H1 (cell line): ENCODE measurements around the gene STAT4. TPM values are rescaled to one million over a fixed set of nuclear protein-coding genes. Genes with fewer than 3 reads are reported as not detected.

Source experiments
- CTCF ChIA-PET: fragments of 300-600 bp; sonication (Branson Sonifier 250); formaldehyde crosslinking; loops from one replicate; lab custom pipeline; 2021; ENCODE audit not compliant: partially characterized antibody; lab: Charles Lee
- POLR2A ChIA-PET: fragments of 300-600 bp; sonication (Branson Sonifier 250); formaldehyde crosslinking; loops from one replicate; lab custom pipeline; 2021; ENCODE audit warnings: inconsistent platforms; ENCODE audit not compliant: partially characterized antibody; lab: Charles Lee
- DNase-seq, 2 experiments: peaks; one replicate each; pipeline versions ENCODE4 v3.0.0 to v3.0.0-alpha.2; 2010 to 2022; ENCODE audit warnings: low spot score in 2 of 2, low read depth in 1 of 2, mixed read lengths in 1 of 2
- FAIRE-seq: peaks from 2 replicates; lab custom pipeline; 2011; peaks lifted over from hg19 to GRCh38; lab: Jason Lieb, UNC
- H2AFZ ChIP-seq: 2 replicates; pipeline ENCODE4 v1.8.1; 2012; ENCODE audit warnings: low read length, inconsistent platforms
- H2AK5ac ChIP-seq: 2 replicates; pipeline ENCODE4 v1.6.1; 2013; ENCODE audit warnings: low read depth, low read length
- H2BK120ac ChIP-seq: replicated peaks from 2 replicates; pipeline ENCODE3; 2013; ENCODE audit warnings: low read depth, low read length, inconsistent platforms
- H2BK12ac ChIP-seq: 2 replicates; pipeline ENCODE4 v1.6.1; 2013; ENCODE audit warnings: low read depth, low read length
- H2BK15ac ChIP-seq: 2 replicates; pipeline ENCODE4 v1.6.1; 2013; ENCODE audit warnings: low read length
- H2BK20ac ChIP-seq: 2 replicates; pipeline ENCODE4 v1.6.1; 2013; ENCODE audit warnings: low read length
- H2BK5ac ChIP-seq: 2 replicates; pipeline ENCODE4 v1.6.1; 2013; ENCODE audit warnings: low read depth, low read length
- H3K14ac ChIP-seq: 2 replicates; pipeline ENCODE4 v1.6.1; 2013; ENCODE audit warnings: inconsistent platforms; ENCODE audit not compliant: insufficient read length
- H3K18ac ChIP-seq: 2 replicates; pipeline ENCODE4 v1.6.1; 2013; ENCODE audit warnings: low read length; ENCODE audit errors: extremely low read depth
- H3K23ac ChIP-seq: 2 replicates; pipeline ENCODE4 v1.6.1; 2013; ENCODE audit warnings: inconsistent platforms; ENCODE audit not compliant: insufficient read length
- H3K23me2 ChIP-seq: 2 replicates; pipeline ENCODE4 v1.6.1; 2013; ENCODE audit warnings: low read depth, low read length
- H3K27ac ChIP-seq: 2 replicates; pipeline ENCODE4 v1.6.1; 2011; ENCODE audit warnings: low read depth, low read length, inconsistent platforms
- H3K27me3 ChIP-seq, 4 experiments: replicated peaks in 1 of 4; 1 replicate in 1 of 4; 2 replicates in 3 of 4; pipeline versions ENCODE4 v1.6.1 to v1.8.1; 2011 to 2013; ENCODE audit warnings: low read length in 3 of 4, mild to moderate bottlenecking in 3 of 4, inconsistent platforms in 2 of 4, mixed read lengths in 2 of 4, moderate library complexity in 1 of 4; ENCODE audit not compliant: control insufficient read depth in 3 of 4, insufficient read depth in 3 of 4; ENCODE audit errors: extremely low read depth in 1 of 4
- H3K36me3 ChIP-seq, 4 experiments: 2 replicates each; pipeline versions ENCODE4 v1.6.1 to v1.8.1; 2011 to 2013; ENCODE audit warnings: mild to moderate bottlenecking in 4 of 4, low read length in 3 of 4, moderate library complexity in 2 of 4, control low read depth in 1 of 4, inconsistent platforms in 1 of 4; ENCODE audit not compliant: insufficient read depth in 4 of 4, control insufficient read depth in 2 of 4
- H3K4ac ChIP-seq: replicated peaks from 2 replicates; pipeline ENCODE3; 2013; ENCODE audit warnings: low read length, low read depth, mixed read lengths, inconsistent platforms; ENCODE audit not compliant: insufficient read length
- H3K4me1 ChIP-seq, 4 experiments: replicated peaks in 1 of 4; 1 replicate in 1 of 4; 2 replicates in 3 of 4; pipeline versions ENCODE4 v1.6.1 to v1.8.1; 2011 to 2013; ENCODE audit warnings: low read length in 3 of 4, inconsistent platforms in 2 of 4, mixed read lengths in 1 of 4; ENCODE audit not compliant: insufficient read depth in 4 of 4, control insufficient read depth in 3 of 4
- H3K4me2 ChIP-seq, 2 experiments: 2 replicates each; pipeline versions ENCODE4 v1.6.1 to v1.8.1; 2011 to 2013; ENCODE audit warnings: low read depth in 2 of 2, low read length in 2 of 2, control low read depth in 1 of 2, inconsistent platforms in 1 of 2, mild to moderate bottlenecking in 1 of 2; ENCODE audit not compliant: insufficient read depth in 1 of 2
- H3K4me3 ChIP-seq, 4 experiments: fragments of 200-600, 300-600 bp in 1 of 4; sonication (generic), shearing (Covaris generic), sonication (Bioruptor Twin) in 1 of 4; 2 replicates each; pipeline versions ENCODE4 v1.5.1 to v1.8.1; 2011 to 2016; ENCODE audit warnings: low read length in 4 of 4, low read depth in 3 of 4, control low read depth in 2 of 4, inconsistent platforms in 2 of 4, mild to moderate bottlenecking in 2 of 4, mixed read lengths in 1 of 4, moderate library complexity in 1 of 4; ENCODE audit not compliant: insufficient read depth in 2 of 4; ENCODE audit errors: extremely low read depth in 1 of 4
- H3K56ac ChIP-seq: replicated peaks from 2 replicates; pipeline ENCODE3; 2013; ENCODE audit warnings: low read depth, mild to moderate bottlenecking, mixed read lengths, low read length, inconsistent platforms; ENCODE audit not compliant: insufficient read length
- H3K79me1 ChIP-seq: 2 replicates; pipeline ENCODE4 v1.6.1; 2013; ENCODE audit warnings: low read depth, low read length, control low read depth
- H3K79me2 ChIP-seq, 2 experiments: 2 replicates each; pipeline versions ENCODE4 v1.6.1 to v1.8.1; 2012 to 2013; ENCODE audit warnings: low read length in 2 of 2, mild to moderate bottlenecking in 2 of 2, inconsistent platforms in 1 of 2; ENCODE audit not compliant: insufficient read depth in 2 of 2, control insufficient read depth in 1 of 2
- H3K9ac ChIP-seq, 4 experiments: replicated peaks in 1 of 4; 1 replicate in 1 of 4; 2 replicates in 3 of 4; pipeline versions ENCODE4 v1.6.1 to v1.8.1; 2011 to 2013; ENCODE audit warnings: low read depth in 3 of 4, low read length in 3 of 4, control low read depth in 2 of 4, mild to moderate bottlenecking in 2 of 4, moderate library complexity in 2 of 4, inconsistent platforms in 1 of 4; ENCODE audit errors: extremely low read depth in 1 of 4
- H3K9me3 ChIP-seq, 2 experiments: 2 replicates each; pipeline versions ENCODE4 v1.6.1 to v1.8.1; 2012 to 2013; ENCODE audit warnings: mild to moderate bottlenecking in 2 of 2, moderate library complexity in 2 of 2, control low read depth in 1 of 2, inconsistent platforms in 1 of 2, low read depth in 1 of 2, low read length in 1 of 2, mixed read lengths in 1 of 2; ENCODE audit not compliant: insufficient read depth in 2 of 2
- H4K20me1 ChIP-seq, 2 experiments: replicated peaks in 1 of 2; 2 replicates each; pipeline versions ENCODE3 to v1.8.1; 2011 to 2013; ENCODE audit warnings: inconsistent platforms in 2 of 2, low read length in 2 of 2, mild to moderate bottlenecking in 1 of 2; ENCODE audit not compliant: insufficient read depth in 2 of 2, control insufficient read depth in 1 of 2
- H4K5ac ChIP-seq: 2 replicates; pipeline ENCODE4 v1.6.1; 2013; ENCODE audit warnings: low read length, low read depth, mixed read lengths, inconsistent platforms; ENCODE audit not compliant: insufficient read length
- H4K8ac ChIP-seq: 2 replicates; pipeline ENCODE4 v1.8.0; 2013; ENCODE audit warnings: mild to moderate bottlenecking, moderate library complexity, low read length, inconsistent platforms; ENCODE audit not compliant: insufficient read depth; ENCODE audit errors: extremely low read depth
- H4K91ac ChIP-seq: replicated peaks from 2 replicates; pipeline ENCODE3; 2013; ENCODE audit warnings: low read length, mixed read lengths, inconsistent platforms; ENCODE audit not compliant: insufficient read length
- BACH1 ChIP-seq: IDR thresholded peaks from 2 replicates; pipeline ENCODE4 v1.6.1; 2012; ENCODE audit warnings: low read length, improper control_type of control experiment
- GTF2F1 ChIP-seq: IDR thresholded peaks from 2 replicates; pipeline ENCODE4 v1.6.1; 2012; ENCODE audit warnings: low read depth, low read length, improper control_type of control experiment, borderline replicate concordance
- JUND ChIP-seq: IDR thresholded peaks from 2 replicates; pipeline ENCODE4 v1.6.1; 2011; ENCODE audit warnings: mild to moderate bottlenecking, improper control_type of control experiment, low read length
- POLR2A ChIP-seq, 2 experiments: IDR thresholded peaks; 1 replicate in 1 of 2; 2 replicates in 1 of 2; pipeline ENCODE4 v1.6.1; 2011; ENCODE audit warnings: low read depth in 2 of 2, low read length in 2 of 2, mild to moderate bottlenecking in 2 of 2; ENCODE audit errors: control extremely low read depth in 1 of 2
- RAD21 ChIP-seq, 2 experiments: IDR thresholded peaks in 1 of 2; conservative IDR thresholded peaks in 1 of 2; 2 replicates each; pipeline ENCODE4 v1.6.1; 2011; ENCODE audit warnings: low read depth in 2 of 2, low read length in 2 of 2, improper control_type of control experiment in 1 of 2, inconsistent platforms in 1 of 2, mild to moderate bottlenecking in 1 of 2, moderate library complexity in 1 of 2
- RBBP5 ChIP-seq: IDR thresholded peaks from 2 replicates; pipeline ENCODE4 v1.7.1; 2012; ENCODE audit warnings: low read depth, mild to moderate bottlenecking, inconsistent platforms, low read length, moderate library complexity, borderline replicate concordance
- SIN3A ChIP-seq, 2 experiments: IDR thresholded peaks in 1 of 2; conservative IDR thresholded peaks in 1 of 2; 2 replicates each; pipeline ENCODE4 v1.6.1; 2011 to 2012; ENCODE audit warnings: low read length in 2 of 2, improper control_type of control experiment in 1 of 2, low read depth in 1 of 2, mild to moderate bottlenecking in 1 of 2
- SIRT6 ChIP-seq: IDR thresholded peaks from one replicate; pipeline ENCODE4 v1.7.1; 2012; ENCODE audit warnings: low read length, inconsistent platforms
- SP2 ChIP-seq: IDR thresholded peaks from 2 replicates; pipeline ENCODE4 v1.6.1; 2012; ENCODE audit warnings: mild to moderate bottlenecking, low read length, inconsistent platforms
- SRF ChIP-seq: IDR thresholded peaks from 2 replicates; pipeline ENCODE4 v1.6.1; 2011; ENCODE audit warnings: mild to moderate bottlenecking, low read depth, low read length, moderate library complexity
- TAF7 ChIP-seq: optimal IDR thresholded peaks from 2 replicates; pipeline ENCODE3; 2011; ENCODE audit warnings: low read depth, mild to moderate bottlenecking, inconsistent platforms, low read length, moderate library complexity, borderline replicate concordance
- TCF12 ChIP-seq: IDR thresholded peaks from 2 replicates; pipeline ENCODE4 v1.6.1; 2011; ENCODE audit warnings: low read depth, mild to moderate bottlenecking, low read length
- WGBS, 2 experiments: shearing (Covaris generic) in 1 of 2; methylation state at CpG; one replicate each; pipeline versions ENCODE4 v1.1.6 to v1.1.7; 2013 to 2015; ENCODE audit warnings: low lambda C conversion rate in 2 of 2, mixed read lengths in 2 of 2, inconsistent platforms in 1 of 2, low coverage in 1 of 2, missing lambda C conversion rate in 1 of 2; ENCODE audit not compliant: insufficient replicate concordance in 2 of 2, insufficient coverage in 1 of 2, insufficient read length in 1 of 2; ENCODE audit errors: extremely low coverage in 1 of 2, missing lambda C conversion rate in 1 of 2; 5-methylcytosine and 5-hydroxymethylcytosine counted together
- polyA plus RNA-seq, 7 experiments: library from polyadenylated mRNA; depleted of rRNA in 3 of 7; stranded (reverse) in 5 of 7; unstranded in 2 of 7; fragments of >200 nt in 5 of 7; fragments of 200-250 nt in 2 of 7; gene quantifications; 1 replicate in 5 of 7; 2 replicates in 1 of 7; 4 replicates in 1 of 7; pipeline versions ENCODE4 v1.2.1 to v1.2.3, GENCODE V29; 2011 to 2013; ENCODE audit warnings: missing spikeins in 2 of 7, mixed read lengths in 2 of 7
- total RNA-seq: library from RNA; stranded (reverse); fragmentation: NEBNext Ultra II Directional; extraction: Animal tissue kit (Norgen Biotek cat#: 25700); gene quantifications from 2 replicates; pipeline ENCODE4 v1.2.1, GENCODE V29; 2021
- TF ChIP-seq, protein P1 (sequence below): IDR thresholded peaks from 2 replicates; pipeline ENCODE4 v1.6.1; 2012; ENCODE audit warnings: low read length, inconsistent platforms

STAT4 gene
- total and polyA plus RNA-seq, 2 of the 8 experiments (the other 6 are each of a cell fraction or from before 2014, with no cell fraction given) = 0.36 to 0.63 TPM

DNA sequence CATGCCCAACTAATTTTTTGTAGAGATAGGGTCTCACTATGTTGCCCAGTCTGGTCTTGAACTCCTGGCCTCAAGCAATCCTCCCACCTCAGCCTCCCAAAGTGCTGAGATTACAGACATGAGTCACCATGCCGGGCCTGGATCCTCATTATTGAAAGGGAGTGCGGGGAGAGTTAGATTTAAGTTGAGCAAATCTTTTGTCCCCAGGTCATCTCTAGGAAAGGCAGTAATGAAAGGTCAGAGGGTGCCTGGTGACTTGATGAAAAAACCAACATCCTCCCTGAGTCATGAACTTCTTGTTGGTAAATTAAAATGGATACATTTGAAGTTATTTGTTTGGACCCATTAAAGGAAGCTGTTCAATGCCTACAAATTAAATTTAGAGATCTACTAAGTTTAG, 25.1 kb downstream of the STAT4 start:
- WGBS, 2 experiments = 50% methylated on average over 2 of the region's 2 CpGs; no CpG with 5 or more reads in 1 of the 2 experiments
- no peaks in the 10 kb centered on the region for H3K9me3 ChIP-seq
- no peak overlapping the region for H2AK5ac ChIP-seq
- H2BK5ac ChIP-seq = no peak overlapping the region
- no peak overlapping the region for H2BK120ac ChIP-seq
- H4K8ac ChIP-seq = no peak overlapping the region
- no peak overlapping the region for H3K9ac ChIP-seq
- no peak overlapping the region for H3K4me2 ChIP-seq
- no peak overlapping the region for H3K14ac ChIP-seq
- no peak overlapping the region for H3K4me3 ChIP-seq
- no peak overlapping the region for H3K27ac ChIP-seq
- ChIA-PET CTCF (no interaction called here), POLR2A (interaction anchor here (1.6 kb wide), 1 partner anchor 11 kb away, joined by 3 read pairs; no protein-coding TSS in a partner anchor)
- H4K20me1 ChIP-seq = no peaks in the 10 kb centered on the region
- H3K18ac ChIP-seq = no peak overlapping the region
- no peaks in the 10 kb centered on the region for H3K4me1 ChIP-seq
- H3K36me3 ChIP-seq = no peaks in the 10 kb centered on the region
- H3K27me3 ChIP-seq = no peaks in the 10 kb centered on the region
- H2BK15ac ChIP-seq = no peak overlapping the region
- no peaks in the 10 kb centered on the region for H3K79me1 ChIP-seq
- no peak overlapping the region for H3K23ac ChIP-seq
- no peak overlapping the region for H3K4ac ChIP-seq
- FAIRE-seq (no peak), DNase-seq (no peak)
- H3K56ac ChIP-seq = no peak overlapping the region
- H4K91ac ChIP-seq = no peak overlapping the region
- H2AFZ ChIP-seq = no peak overlapping the region
- H4K5ac ChIP-seq = no peak overlapping the region
- H3K79me2 ChIP-seq = no peaks in the 10 kb centered on the region
- no peak overlapping the region for H2BK20ac ChIP-seq
- no peak overlapping the region for H2BK12ac ChIP-seq
- H3K23me2 ChIP-seq = no peaks in the 10 kb centered on the region
- TF ChIP-seq SIRT6 (no peak), POLR2A (IDR thresholded peaks at IDR 0.05; ENCODE audit: control extremely low read depth in 1 of 2, low read depth in 2 of 2, low read length in 2 of 2) (no peak), GTF2F1 (no peak), SP2 (no peak), TAF7 (no peak), SIN3A (conservative IDR thresholded peaks at IDR 0.05 in 1 of 2, IDR thresholded peaks at IDR 0.05 in 1 of 2; ENCODE audit: low read depth in 1 of 2, low read length in 2 of 2) (no peak), SRF (no peak), BACH1 (no peak), JUND (no peak), RBBP5 (no peak), TCF12 (no peak), RAD21 (IDR thresholded peaks at IDR 0.05 in 1 of 2, conservative IDR thresholded peaks at IDR 0.05 in 1 of 2; ENCODE audit: low read depth in 2 of 2, low read length in 2 of 2) (no peak)
- TF ChIP-seq, protein P1, sequence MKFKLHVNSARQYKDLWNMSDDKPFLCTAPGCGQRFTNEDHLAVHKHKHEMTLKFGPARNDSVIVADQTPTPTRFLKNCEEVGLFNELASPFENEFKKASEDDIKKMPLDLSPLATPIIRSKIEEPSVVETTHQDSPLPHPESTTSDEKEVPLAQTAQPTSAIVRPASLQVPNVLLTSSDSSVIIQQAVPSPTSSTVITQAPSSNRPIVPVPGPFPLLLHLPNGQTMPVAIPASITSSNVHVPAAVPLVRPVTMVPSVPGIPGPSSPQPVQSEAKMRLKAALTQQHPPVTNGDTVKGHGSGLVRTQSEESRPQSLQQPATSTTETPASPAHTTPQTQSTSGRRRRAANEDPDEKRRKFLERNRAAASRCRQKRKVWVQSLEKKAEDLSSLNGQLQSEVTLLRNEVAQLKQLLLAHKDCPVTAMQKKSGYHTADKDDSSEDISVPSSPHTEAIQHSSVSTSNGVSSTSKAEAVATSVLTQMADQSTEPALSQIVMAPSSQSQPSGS = no peak
